Naive thymus-derived CD4-positive, alpha-beta T cell (primary cell): Measurements from ENCODE around the gene ANP32A. TPM values are rescaled to one million over a fixed set of nuclear protein-coding genes. Genes with fewer than 3 reads are reported as not detected.

ENCODE experiments used
- ATAC-seq: fragments of 150-1000 bp; cut with Tn5 transposase; 2 replicates; pipeline ENCODE4 v1.10.0; 2021; ENCODE audit warnings: mild to moderate bottlenecking, moderate library complexity
- CTCF ChIA-PET: fragments of 350-600 bp; sonication (Branson Sonifier 250); formaldehyde crosslinking; loops from one replicate; lab custom pipeline; 2021; ENCODE audit warnings: antibody characterized with exemption; lab: Charles Lee
- POLR2A ChIA-PET: fragments of 350-600 bp; sonication (Branson Sonifier 250); formaldehyde crosslinking; loops from one replicate; lab custom pipeline; 2021; ENCODE audit warnings: antibody characterized with exemption, inconsistent platforms; lab: Charles Lee
- DNase-seq, 9 donors: peaks; one replicate each; pipeline versions ENCODE4 v3.0.0 to v3.0.0-alpha.2; 2020 to 2022; ENCODE audit warnings: mixed read lengths in 1 of 9
- H3K27ac ChIP-seq: one replicate; pipeline ENCODE4 v1.7.0; 2013; ENCODE audit warnings: mild to moderate bottlenecking, low read depth, low read length, moderate library complexity
- H3K27me3 ChIP-seq, 2 donors: one replicate each; pipeline ENCODE4 v1.7.0; 2013; ENCODE audit warnings: low read length in 2 of 2, mild to moderate bottlenecking in 2 of 2, moderate library complexity in 2 of 2; ENCODE audit not compliant: control insufficient read depth in 2 of 2, insufficient read depth in 2 of 2
- H3K36me3 ChIP-seq, 3 experiments: 1 replicate in 2 of 3; 2 replicates in 1 of 3; pipeline ENCODE4 v1.7.0; 2013; ENCODE audit warnings: low read length in 3 of 3, mild to moderate bottlenecking in 3 of 3, moderate library complexity in 1 of 3; ENCODE audit not compliant: insufficient read depth in 3 of 3, control insufficient read depth in 2 of 3
- H3K4me1 ChIP-seq, 2 donors: one replicate each; pipeline ENCODE4 v1.7.0; 2013; ENCODE audit warnings: low read length in 2 of 2, mild to moderate bottlenecking in 2 of 2, moderate library complexity in 1 of 2; ENCODE audit not compliant: control insufficient read depth in 2 of 2, insufficient read depth in 2 of 2
- H3K4me3 ChIP-seq: 2 replicates; pipeline ENCODE4 v1.7.0; 2013; ENCODE audit warnings: mild to moderate bottlenecking, low read length
- H3K9me3 ChIP-seq, 3 experiments: 1 replicate in 2 of 3; 2 replicates in 1 of 3; pipeline ENCODE4 v1.7.0; 2013; ENCODE audit warnings: low read length in 3 of 3; ENCODE audit not compliant: control insufficient read depth in 2 of 3
- H3K27ac Mint-ChIP-seq, 9 donors: one replicate each; pipeline ENCODE4 v1.8.0; 2020 to 2022; ENCODE audit warnings: mixed read lengths in 9 of 9, mild to moderate bottlenecking in 8 of 9, moderate library complexity in 5 of 9, inconsistent platforms in 2 of 9
- H3K27me3 Mint-ChIP-seq, 5 donors: one replicate each; pipeline ENCODE4 v1.8.0; 2021 to 2022; ENCODE audit warnings: mixed read lengths in 5 of 5, mild to moderate bottlenecking in 1 of 5
- H3K36me3 Mint-ChIP-seq, 5 donors: one replicate each; pipeline ENCODE4 v1.8.0; 2020 to 2022; ENCODE audit warnings: mixed read lengths in 5 of 5, mild to moderate bottlenecking in 3 of 5, inconsistent platforms in 1 of 5
- H3K4me1 Mint-ChIP-seq, 7 donors: one replicate each; pipeline ENCODE4 v1.8.0; 2020 to 2022; ENCODE audit warnings: mixed read lengths in 7 of 7, mild to moderate bottlenecking in 3 of 7, inconsistent platforms in 1 of 7
- H3K4me3 Mint-ChIP-seq, 10 donors: one replicate each; pipeline ENCODE4 v1.8.0; 2020 to 2022; ENCODE audit warnings: mild to moderate bottlenecking in 10 of 10, mixed read lengths in 10 of 10, moderate library complexity in 6 of 10, inconsistent platforms in 2 of 10
- H3K9me3 Mint-ChIP-seq, 11 donors: one replicate each; pipeline ENCODE4 v1.8.0; 2020 to 2022; ENCODE audit warnings: mixed read lengths in 11 of 11, mild to moderate bottlenecking in 4 of 11, inconsistent platforms in 1 of 11, moderate library complexity in 1 of 11
- intact Hi-C, 2 donors: fragments of 100-400 bp; cut with micrococcal nuclease; formaldehyde crosslinking; loops; one replicate each; pipeline ENCODE4 v1.15.1; 2023
- polyA plus RNA-seq, 2 donors: library from polyadenylated mRNA; unstranded; fragments of 300-500 nt; fragmentation: Illumina TruSeq; gene quantifications; one replicate each; pipeline ENCODE4 v1.2.3, GENCODE V29; 2021
- total RNA-seq, 6 experiments: library from RNA in 5 of 6; stranded (reverse) in 5 of 6; gene quantifications; 1 replicate in 5 of 6; 2 replicates in 1 of 6; pipeline ENCODE4 v1.2.3 and lab custom pipeline; 2021 to 2026

ANP32A gene
- total and polyA plus RNA-seq, 7 experiments from 2014 or later, result 86.1 to 229 (median 111) TPM

DNA sequence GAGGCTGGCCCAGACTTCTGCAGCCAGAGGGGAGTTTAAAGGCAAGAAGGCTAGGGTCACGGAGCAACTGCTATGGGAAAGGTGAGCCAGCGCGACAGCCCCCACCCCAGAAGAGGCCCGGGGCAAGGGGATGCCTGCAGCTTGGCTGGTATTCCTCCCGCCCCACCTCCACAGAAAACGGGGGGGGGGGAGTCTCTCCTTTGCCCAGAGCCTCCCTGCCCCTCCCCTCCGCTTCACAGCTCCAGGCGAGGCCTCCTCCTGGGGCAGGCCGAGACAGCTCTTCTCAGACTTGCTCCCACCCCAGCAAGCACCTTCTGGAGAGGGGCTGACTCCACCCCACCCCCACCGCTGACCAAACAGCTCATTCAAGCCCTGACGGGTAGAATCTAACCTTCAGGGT lies 13.4 kb downstream of the ANP32A start:
- ChIA-PET POLR2A (interaction anchor here (1.5 to 2.2 kb wide), 3 partner anchors 10 to 21 kb away, joined by 3 to 10 read pairs (median 4); no protein-coding TSS in a partner anchor), CTCF (interaction anchor here (1.4 kb wide), 1 partner anchor 10 kb away, joined by 4 read pairs; no protein-coding TSS in a partner anchor)
- H3K27me3 ChIP-seq, result no peaks in the 10 kb centered on the region
- Mint-ChIP-seq H3K9me3 (peaks cover 0 to 2% (median 0%) of the 10 kb centered on the region in 11 donors), H3K4me1 (peaks cover 56 to 99% (median 86%) of the 10 kb centered on the region in 7 donors), H3K36me3 (peaks cover 0 to 18% (median 9%) of the 10 kb centered on the region in 5 donors), H3K27ac (peak overlapping the region in 4 of 9 donors; percentile 51 to 81 (median 64)), H3K27me3 (no peaks in the 10 kb centered on the region), H3K4me3 (peak overlapping the region in 3 of 10 donors; percentile 0 to 54 (median 25))
- no peak overlapping the region for H3K4me3 ChIP-seq
- H3K9me3 ChIP-seq, result no peaks in the 10 kb centered on the region
- DNase-seq (no peak), ATAC-seq (no peak)
- peaks cover 0 to 29% (median 0%) of the 10 kb centered on the region in 3 experiments for H3K36me3 ChIP-seq
- peak overlapping the region; percentile 1 for H3K27ac ChIP-seq
- peaks cover 31 to 53% of the 10 kb centered on the region in 2 donors for H3K4me1 ChIP-seq
- intact Hi-C loops, result no loop called here

DNA sequence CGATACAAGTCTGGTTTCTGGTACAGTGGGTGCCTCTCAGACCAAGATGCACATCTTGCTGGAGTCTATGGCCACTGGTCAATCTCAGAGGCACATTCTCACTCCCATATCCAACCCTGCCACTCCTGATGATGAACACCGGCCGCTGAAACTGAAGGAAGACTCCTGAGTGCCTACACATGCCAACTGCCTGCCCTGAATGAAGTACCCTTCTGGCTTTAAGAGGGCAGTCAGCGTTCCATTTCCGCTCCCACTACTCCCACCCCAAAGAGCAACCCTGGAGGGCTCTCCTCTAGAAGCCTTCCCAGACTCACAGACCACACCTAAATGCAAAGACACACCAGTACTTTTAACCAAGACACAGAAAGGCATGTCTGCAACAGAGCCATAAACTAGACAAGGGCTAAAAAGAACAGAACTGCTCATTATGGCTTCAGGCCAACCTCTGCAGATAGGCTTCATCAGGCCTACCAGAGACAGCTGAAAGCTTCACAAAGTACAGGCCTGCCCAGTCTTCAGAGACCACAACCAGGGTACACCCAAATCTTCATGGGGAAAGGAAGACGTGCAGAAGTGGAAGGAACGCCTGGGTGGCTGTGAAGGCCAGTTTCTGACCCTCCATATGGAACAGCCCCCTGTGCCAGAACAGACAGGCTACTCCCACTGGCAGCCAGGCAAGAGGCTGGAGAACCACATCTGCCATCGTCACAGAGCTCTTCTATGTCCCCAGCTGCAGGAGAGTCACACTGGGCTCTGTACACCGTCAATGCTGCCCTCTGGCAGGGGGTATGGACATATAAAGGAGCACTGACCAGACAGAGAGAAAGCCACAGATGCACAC lies 14.3 kb downstream of the ANP32A start:
- ChIA-PET POLR2A (interaction anchor here (1.5 to 2.2 kb wide), 3 partner anchors 11 to 20 kb away, joined by 3 to 10 read pairs (median 4); no protein-coding TSS in a partner anchor), CTCF (interaction anchor here (1.4 kb wide), 1 partner anchor 10 kb away, joined by 4 read pairs; no protein-coding TSS in a partner anchor)
- Histone ChIP-seq H3K36me3 (peaks cover 0 to 29% (median 0%) of the 10 kb centered on the region in 3 experiments), H3K4me1 (peaks cover 31 to 50% of the 10 kb centered on the region in 2 donors), H3K27ac (no peak overlapping the region), H3K4me3 (no peak overlapping the region), H3K9me3 (no peaks in the 10 kb centered on the region), H3K27me3 (no peaks in the 10 kb centered on the region)
- ATAC-seq, result no peak
- no peak for DNase-seq
- Mint-ChIP-seq H3K4me3 (peak overlapping the region in 4 of 10 donors; percentile 0 to 54 (median 13)), H3K27me3 (no peaks in the 10 kb centered on the region), H3K4me1 (peaks cover 58 to 99% (median 88%) of the 10 kb centered on the region in 7 donors), H3K27ac (peak overlapping the region in 7 of 9 donors; percentile 1 to 73 (median 62)), H3K36me3 (peaks cover 0 to 18% (median 9%) of the 10 kb centered on the region in 5 donors), H3K9me3 (peaks cover 0 to 2% (median 0%) of the 10 kb centered on the region in 11 donors)
- intact Hi-C loops, result no loop called here

DNA sequence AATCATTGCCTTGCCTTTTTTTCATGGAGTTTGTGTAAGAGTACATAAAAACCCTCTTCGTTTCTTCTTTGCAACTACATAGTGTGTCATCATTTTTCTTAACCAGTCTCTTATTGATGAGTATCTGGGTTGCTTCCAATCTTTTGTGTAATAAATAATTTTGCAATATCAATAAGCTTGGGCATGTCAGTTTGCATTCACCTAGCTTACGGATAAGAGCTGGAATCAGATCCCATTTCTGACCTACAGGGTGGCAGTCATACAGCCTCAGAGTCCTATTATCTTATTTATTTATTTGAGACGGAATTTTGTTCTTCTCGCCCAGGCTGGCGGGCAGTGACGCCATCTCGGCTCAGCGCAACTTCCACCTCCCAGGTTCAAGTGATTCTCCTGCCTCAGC lies 18.3 kb downstream of the ANP32A start:
- Histone ChIP-seq H3K4me1 (peaks cover 19 to 29% of the 10 kb centered on the region in 2 donors), H3K4me3 (no peak overlapping the region), H3K9me3 (no peaks in the 10 kb centered on the region), H3K27me3 (no peaks in the 10 kb centered on the region), H3K36me3 (peaks cover 0 to 13% (median 0%) of the 10 kb centered on the region in 3 experiments), H3K27ac (no peak overlapping the region)
- ChIA-PET CTCF (no interaction called here), POLR2A (no interaction called here)
- Mint-ChIP-seq H3K9me3 (no peaks in the 10 kb centered on the region), H3K36me3 (peaks cover 0 to 10% (median 0%) of the 10 kb centered on the region in 5 donors), H3K27ac (peak overlapping the region in 3 of 9 donors; percentile 8 to 48 (median 44)), H3K27me3 (no peaks in the 10 kb centered on the region), H3K4me1 (peaks cover 62 to 99% (median 89%) of the 10 kb centered on the region in 7 donors), H3K4me3 (peak overlapping the region in 1 of 10 donors; percentile 5)
- DNase-seq (no peak), ATAC-seq (no peak)
- intact Hi-C loops, result no loop called here

DNA sequence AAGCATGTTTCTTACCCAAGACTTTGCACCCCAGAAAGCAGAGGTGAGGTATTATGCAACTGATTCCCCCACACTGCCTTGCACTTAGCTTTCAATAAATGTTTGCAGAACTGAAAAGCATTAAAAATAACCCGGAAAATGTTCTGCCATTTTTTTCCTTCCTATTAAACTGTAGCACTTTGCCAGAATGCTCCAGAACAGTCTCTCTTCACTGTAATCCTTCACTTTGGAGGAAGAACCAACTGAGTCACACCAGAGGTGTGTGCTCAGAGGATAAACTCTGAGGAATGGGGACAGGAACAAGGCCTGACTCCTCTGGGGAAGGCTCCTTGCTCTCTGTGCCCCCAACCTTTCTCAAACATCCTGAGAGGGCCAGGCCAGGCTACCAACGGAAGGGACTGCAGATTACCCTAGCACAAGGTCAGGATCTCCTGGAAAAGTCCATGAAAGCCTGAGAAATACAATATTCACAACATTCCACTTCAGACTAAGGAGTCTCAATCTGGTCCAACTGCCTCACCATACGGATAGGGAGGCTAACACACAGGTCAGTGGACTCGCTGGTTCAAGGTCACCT lies 19.0 kb downstream of the ANP32A start:
- Histone ChIP-seq H3K27me3 (no peaks in the 10 kb centered on the region), H3K36me3 (peaks cover 0 to 6% (median 0%) of the 10 kb centered on the region in 3 experiments), H3K4me3 (no peak overlapping the region), H3K9me3 (no peaks in the 10 kb centered on the region), H3K4me1 (peaks cover 20 to 30% of the 10 kb centered on the region in 2 donors), H3K27ac (no peak overlapping the region)
- Mint-ChIP-seq H3K4me3 (peak overlapping the region in 1 of 10 donors; percentile 3), H3K36me3 (peaks cover 0 to 10% (median 0%) of the 10 kb centered on the region in 5 donors), H3K27me3 (no peaks in the 10 kb centered on the region), H3K27ac (peak overlapping the region in 7 of 9 donors; percentile 8 to 74 (median 44)), H3K4me1 (peaks cover 64 to 100% (median 91%) of the 10 kb centered on the region in 7 donors), H3K9me3 (no peaks in the 10 kb centered on the region)
- ChIA-PET CTCF (interaction anchor here (0.6 to 1.0 kb wide), 2 partner anchors 51 to 111 kb away, joined by 3 read pairs; no protein-coding TSS in a partner anchor), POLR2A (interaction anchor here (1.2 kb wide), 1 partner anchor 13 kb away, joined by 3 read pairs; no protein-coding TSS in a partner anchor)
- DNase-seq (no peak), ATAC-seq (no peak)
- intact Hi-C loops, result no loop called here

DNA sequence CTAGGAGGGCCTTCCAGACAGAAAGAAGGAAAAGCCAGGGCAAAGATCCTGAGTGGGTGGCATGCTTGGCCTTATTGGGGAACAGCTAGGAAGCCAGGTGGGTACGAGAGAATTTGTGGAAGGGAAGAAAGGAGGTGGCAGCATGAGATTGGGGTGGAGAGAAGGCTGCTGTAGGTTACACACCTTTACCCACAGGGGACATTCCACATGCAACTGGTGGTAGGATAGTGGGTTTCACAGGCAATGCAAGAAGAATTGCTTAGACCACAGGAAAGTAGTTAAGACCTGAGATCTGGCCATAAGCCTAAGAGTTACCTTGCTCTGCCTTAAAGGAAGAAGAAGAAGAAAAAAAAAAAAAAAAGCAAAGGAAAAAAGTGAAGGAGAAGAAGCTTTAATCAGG lies 19.8 kb downstream of the ANP32A start:
- no peak overlapping the region for H3K27ac ChIP-seq
- ChIA-PET POLR2A (interaction anchor here (1.2 kb wide), 1 partner anchor 14 kb away, joined by 3 read pairs; no protein-coding TSS in a partner anchor), CTCF (interaction anchor here (0.6 to 1.0 kb wide), 3 partner anchors 8 to 110 kb away, joined by 3 read pairs; no protein-coding TSS in a partner anchor)
- no peak overlapping the region for H3K4me3 ChIP-seq
- H3K36me3 ChIP-seq, result peaks cover 0 to 2% (median 0%) of the 10 kb centered on the region in 3 experiments
- Mint-ChIP-seq H3K27me3 (no peaks in the 10 kb centered on the region), H3K4me1 (peaks cover 64 to 100% (median 91%) of the 10 kb centered on the region in 7 donors), H3K4me3 (no peak overlapping the region), H3K36me3 (peaks cover 0 to 10% (median 0%) of the 10 kb centered on the region in 5 donors), H3K27ac (peak overlapping the region in 7 of 9 donors; percentile 39 to 88 (median 55)), H3K9me3 (no peaks in the 10 kb centered on the region)
- H3K4me1 ChIP-seq, result peaks cover 20 to 38% of the 10 kb centered on the region in 2 donors
- no peaks in the 10 kb centered on the region for H3K9me3 ChIP-seq
- no peaks in the 10 kb centered on the region for H3K27me3 ChIP-seq
- no peak for DNase-seq
- no peak for ATAC-seq
- intact Hi-C loops, result no loop called here
